Measurements from ENCODE around the gene EEF1A2.

EEF1A2 gene

DNA sequence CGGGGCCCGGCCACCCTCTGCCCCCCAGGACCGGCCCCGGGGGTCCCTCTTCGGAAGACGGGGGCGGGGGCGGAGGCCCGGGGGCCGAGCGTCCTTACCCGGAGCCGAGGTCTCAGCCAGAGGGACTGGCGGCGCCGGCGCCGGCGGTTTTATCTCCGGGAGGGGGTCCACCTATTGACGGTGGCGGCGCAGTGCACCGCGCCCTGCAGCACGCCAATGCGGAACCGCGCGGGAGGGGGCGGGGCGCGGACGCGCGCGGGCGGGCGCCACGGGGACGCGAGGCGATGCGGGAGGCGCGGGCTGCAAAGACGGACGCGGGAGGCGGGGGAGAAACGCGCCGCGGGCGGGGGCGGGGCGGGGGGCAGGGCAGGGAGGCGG is at the start of gene EEF1A2:
TSS of gene EEF1A2 (minus strand) at position 124 of the 378 bp plus-strand sequence. CDS start 1,320 bp downstream, outside the sequence.
- DNase-seq: no peak

DNA sequence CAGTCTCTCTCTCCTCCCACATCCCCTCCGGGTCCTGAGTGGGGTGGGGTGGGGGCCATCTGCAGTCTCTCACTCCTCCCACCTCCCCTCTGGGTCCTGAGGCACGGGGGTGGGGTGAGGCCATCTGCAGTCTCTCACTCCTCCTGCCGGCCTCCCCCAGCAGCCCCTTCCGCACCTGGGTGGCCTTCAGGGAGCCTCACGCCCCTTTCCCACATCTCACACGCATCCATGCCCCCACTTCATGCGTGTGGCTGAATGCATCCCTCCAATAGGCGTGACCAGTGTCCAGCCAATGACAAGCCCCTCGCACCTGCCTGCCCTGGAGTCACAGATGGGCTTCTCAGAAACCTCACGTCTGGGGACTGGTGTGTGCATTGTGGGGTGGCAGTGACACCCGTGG is 49.7 kb upstream of the EEF1A2 start:
- no peak for DNase-seq

DNA sequence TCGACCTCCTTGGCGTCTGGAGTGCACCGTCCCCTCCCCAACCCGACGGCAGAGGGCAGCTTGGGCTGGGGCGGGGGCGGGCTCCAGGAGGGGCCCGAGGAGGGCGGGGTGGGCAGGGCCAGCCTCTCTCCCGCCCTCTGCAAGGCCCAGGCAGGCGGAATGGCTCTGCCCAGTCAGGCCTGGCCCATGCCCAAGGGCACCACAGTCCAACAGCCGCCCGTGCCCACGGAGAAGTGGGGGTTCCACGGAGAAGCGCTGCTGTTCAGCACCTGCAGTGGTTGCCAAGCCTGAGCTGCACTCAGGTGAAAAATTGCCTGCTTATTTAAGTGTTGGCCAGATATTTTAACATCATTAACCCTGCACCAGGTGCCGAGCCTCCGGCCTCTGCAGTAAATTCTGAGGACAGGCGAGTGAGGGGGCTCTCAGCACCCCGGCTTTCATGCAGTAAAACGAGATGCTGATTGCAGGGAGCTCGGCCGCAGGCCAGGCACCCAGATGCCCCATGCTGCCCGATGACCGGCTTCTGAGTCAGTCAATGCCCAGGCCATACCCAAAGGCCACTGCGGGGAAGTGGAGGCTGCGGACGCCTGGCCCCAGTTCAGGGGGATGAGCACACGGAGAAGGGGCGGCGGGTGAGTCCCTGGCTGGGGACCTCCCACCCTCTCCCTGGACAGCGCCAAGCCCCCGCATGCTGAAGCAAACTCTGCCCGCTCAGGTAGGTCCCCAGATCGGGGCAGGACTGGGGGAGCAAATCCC is 49.0 kb upstream of the EEF1A2 start, which contains the start of gene SRMS:
TSS of gene SRMS (minus strand) at position 25 of the 756 bp plus-strand sequence. CDS start 286 bp downstream, outside the sequence.
- no peak for DNase-seq

DNA sequence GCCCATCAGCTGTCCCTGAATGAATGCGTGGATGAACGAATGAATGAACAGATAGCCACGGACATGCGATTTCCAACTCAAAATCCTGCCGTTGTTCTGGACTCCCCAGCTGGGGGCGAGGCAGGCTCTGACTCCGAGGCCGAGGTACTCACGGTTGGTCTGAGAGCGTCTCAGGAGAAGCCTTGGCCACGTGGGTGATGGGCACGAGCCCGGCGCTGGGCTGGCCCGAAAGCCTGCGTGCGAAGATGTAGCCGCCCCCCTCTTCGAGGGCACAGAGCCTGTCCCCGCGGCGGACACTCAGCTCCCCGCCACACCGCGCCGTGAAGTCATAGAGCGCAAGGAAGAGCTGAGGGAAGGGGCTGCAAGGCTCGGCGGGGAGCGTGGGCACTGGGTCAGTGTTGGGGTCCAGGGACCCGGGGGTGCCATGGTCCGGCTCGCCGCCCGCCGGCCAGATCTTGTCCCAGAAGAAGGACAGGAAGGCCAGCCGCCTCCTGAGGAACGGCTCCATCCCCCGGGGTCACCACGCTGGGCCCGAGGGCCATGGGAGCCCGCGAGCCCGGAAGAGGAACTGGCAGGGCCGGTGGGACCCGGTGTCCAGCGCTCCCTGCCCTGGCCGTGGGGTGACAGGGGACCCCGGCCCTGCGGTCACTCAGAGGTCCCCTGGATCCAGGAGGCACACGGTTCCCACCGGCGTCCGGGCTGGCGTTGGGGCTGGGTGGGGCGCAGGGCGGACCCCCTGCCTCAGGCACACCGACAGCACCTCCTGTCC is 48.3 kb upstream of the EEF1A2 start:
- DNase-seq: no peak

DNA sequence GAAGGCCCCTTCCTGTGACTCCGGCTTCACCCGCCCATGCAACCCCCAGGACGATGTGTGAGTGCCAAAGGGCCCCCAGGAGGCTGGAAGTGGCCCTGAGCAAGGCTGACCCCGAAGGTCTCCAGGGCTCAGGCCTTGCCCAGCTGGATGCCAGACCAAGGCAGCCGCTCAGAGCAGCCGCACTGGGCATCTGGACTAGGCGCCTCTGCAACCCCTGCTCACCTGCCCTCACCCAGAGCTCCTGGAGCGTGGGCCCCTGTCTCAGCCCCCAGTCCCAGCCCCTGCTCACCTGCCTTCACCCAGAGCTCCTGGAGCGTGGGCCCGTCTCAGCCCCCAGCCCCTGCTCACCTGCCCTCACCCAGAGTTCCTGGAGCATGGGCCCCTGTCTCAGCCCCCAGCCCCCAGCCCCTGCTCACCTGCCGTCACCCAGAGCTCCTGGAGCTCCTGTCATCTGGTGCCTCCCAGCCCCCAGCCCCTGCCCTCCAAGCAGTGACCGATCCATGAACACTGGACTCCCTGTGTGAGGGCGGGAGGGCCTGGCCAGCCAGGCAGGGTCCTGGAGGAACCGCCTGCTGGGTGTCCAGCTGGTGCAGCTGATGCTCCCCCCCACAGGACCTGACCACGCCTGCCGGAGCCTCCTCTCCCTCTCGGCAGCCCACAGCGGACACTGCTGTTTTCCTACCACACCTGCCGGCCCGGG is 47.5 kb upstream of the EEF1A2 start:
- no peak for DNase-seq

DNA sequence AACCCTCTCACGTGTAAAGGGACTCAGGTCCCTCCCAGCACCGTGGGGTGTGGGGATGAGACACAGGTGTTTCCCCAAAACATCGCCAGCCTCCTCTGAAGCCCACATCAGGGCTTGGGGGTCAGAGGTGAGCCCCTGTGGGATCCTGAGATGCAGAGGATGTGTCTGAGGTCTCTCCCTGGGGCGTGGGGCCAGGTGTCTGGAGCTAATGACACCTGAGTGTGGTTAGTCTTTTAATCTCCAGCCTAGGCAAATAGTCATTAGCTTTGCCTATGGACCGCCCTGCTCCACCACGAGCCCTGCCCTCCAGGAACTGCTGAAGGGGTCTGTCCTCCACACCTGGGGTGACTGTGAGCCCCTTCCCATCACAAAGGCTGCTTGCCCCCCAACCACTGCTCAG is 46.9 kb upstream of the EEF1A2 start:
- no peak for DNase-seq

DNA sequence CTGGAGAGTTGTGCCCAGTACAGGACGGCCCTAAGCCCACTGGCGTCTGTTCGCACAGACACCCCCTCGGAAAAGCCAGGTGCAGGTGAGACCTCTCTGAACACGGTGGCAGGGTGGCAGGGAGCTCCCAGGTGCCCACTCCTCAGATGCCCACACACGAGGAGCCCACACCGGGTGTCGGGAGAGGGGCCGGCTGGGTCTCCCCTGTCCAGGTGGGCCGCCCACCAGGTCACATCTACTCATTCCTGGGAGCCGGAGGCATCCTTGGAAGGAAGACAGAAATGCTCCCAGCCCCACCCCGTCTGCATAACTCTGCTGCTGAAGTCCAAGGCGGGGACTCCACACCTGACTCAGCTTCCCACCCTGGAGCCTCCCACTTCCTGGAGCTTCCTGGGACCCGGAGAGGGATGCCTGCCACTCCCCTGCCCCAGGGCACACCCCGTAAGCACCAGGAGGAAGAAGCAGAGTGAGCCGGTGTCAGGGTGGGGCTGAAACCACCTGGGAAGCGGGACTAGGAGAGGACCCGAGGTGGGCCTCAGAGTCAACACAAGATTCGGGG is 46.2 kb upstream of the EEF1A2 start:
- DNase-seq: no peak

DNA sequence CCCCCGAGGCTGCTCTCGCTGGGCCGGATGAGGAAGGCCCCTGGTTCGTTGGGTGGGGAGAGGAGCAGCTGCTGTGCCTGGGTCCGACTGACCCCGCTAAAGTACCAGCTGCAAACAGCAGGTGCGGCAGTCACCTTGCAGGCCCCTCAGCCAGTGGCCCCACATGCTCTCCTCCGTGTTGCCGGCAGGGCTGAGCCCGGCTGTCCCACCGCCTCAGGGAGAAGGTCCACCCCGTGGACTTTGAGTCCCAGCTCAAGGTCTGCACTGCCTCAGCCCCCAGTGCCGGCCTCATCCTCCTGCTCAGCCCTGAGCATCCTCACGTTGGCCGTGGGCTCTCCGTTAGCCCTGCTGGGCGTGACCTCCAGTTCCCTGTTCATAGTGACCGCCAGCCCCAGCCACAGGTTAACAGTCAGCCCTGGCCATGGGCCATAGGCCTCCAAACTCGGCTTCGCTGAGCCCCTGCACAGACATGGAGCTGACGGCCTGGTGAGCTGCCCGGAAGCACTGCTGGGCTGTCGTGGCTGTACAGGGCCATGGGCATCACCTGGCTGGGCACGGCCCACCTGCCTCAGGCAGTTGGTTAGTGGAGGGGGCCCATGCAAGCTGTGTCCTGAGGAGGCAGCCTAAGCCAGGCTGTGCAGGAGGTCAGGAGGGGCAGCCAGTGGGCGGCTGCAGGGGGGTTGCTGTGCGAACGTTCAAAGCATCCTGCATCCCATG is 45.5 kb upstream of the EEF1A2 start:
- DNase-seq: no peak

DNA sequence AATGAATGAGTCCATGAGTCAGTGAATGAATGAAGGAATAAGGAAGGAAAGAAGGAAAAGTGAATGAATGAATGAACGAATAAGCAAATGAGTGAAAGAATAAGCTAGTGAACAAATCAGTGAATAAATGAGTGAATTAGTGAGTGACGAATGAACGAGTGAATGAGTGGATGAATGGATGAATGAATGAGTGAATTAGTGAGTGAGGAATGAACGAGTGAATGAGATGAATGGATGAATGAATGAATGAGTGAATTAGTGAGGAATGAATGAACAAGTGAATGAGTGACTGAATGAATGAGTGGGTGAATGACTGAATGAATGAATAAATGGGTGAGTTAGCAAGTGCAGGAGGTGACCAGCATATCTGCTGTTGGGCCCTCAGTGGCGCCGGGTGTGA is 44.9 kb upstream of the EEF1A2 start:
- DNase-seq: no peak

DNA sequence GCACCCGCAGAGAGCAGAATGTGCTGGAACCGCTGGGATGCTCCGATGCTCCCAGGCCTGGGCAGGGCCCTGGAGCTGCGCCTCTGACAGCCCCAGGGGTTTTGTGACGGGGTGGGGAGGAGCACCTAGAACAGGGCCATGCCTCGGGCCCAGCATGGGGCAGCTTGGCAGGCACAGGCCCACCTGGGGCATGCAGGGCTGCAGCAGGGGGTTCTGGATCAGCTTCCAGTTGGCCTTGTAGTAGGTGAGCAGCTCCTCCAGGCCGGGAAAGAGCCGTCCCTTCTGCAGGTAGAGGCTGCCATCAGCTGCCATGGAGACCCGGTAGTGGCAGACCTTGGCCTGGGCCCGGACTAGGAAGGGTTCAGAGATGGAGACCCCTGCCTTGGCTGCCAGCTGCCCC is 44.2 kb upstream of the EEF1A2 start:
- no peak for DNase-seq

DNA sequence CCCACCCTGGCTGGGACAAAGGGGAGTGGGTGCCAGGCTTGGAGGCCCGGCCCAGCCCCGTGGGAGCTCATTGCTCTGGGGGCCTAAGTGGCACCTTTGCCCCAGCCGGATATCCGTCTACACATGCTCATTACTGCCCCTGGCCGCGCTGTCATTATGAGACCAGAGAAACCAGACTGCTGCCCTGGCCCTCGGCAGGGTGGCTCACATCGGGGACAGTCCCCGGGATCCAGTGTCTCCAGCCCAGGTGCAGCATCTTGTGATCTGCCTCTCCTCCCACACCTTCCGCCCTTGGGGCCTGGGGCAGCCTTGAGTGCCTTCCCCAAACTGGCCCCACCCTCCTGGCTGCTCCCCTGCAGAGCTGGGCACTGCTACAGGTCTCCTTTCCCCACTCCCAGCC is 43.8 kb upstream of the EEF1A2 start:
- no peak for DNase-seq

DNA sequence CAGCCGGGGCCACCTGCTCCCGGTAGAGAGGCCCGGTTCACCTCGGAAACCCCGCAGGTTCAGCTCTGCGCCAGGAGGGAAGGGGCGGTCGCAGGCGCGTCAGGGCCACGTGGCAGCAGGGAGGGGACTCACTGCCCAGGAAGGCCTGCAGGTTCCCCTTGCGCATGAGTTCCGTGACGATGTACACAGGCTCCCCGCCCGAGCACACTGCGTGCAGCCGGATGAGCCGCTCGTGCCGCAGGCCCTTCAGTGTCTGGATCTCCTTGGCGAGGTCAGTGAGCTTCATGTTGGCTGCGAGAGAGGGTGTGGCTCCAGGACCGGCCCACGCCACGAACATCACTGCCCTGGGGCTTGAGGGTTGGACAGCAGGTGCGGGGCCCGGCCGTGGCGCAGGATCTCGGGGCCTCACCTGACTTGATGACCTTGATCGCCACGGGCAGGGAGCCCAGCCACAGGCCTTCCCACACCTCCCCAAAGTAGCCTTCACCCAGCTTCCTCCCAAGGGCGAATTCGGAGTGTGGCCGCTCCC is 43.2 kb upstream of the EEF1A2 start:
- DNase-seq: no peak

DNA sequence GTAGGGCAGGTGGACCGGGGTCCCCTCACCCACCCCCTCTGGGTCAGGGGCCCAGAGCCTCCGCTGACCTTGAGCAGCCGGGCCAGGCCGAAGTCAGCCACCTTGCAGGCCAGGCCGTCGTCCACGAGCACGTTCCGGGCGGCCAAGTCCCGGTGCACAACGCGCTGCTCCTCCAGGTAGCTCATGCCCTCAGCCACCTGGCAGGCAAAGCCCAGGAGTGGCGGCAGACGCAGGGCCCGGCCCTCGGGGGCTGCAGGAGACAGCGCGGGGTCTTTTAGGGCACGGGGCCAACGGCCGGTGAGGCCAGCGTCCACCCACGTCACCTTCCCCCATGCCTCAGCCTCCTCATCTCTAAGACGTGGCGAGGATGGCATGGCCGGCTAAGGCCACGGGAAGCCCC is 42.5 kb upstream of the EEF1A2 start:
- DNase-seq: no peak

DNA sequence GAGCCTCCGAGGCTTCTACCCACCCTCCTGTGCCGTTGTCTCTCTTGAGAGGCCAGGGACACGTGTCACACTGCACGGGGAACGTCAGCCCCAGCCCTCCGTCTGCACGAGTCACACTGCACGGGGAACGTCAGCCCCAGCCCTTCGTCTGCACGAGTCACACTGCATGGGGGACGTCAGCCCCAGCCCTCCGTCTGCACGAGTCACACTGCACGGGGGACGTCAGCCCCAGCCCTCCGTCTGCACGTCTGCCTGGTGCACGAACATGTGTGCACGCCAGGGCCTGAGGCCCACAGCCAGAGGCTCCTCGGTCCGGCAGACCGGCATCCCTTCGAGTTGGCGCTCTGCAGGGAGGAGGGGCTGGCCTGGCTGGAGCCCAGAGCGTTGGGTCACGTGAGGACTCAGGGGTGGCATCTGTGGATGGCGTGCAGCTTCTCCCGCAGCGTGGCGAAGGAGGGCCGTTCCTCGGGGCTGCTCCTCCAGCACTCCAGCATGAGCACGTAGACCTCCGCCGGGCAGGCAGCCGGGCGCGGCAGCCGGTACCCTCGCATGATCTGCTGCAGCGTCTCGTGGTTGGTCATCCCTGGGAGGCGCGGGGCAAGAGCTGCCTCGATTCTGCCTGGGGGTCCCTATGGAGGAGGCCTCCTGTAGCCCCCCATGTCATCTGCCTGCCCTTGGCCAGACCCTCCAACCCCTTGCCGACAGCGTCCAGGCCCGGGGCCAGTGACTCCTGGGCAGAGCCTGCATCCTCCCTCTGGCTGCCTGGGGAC is 41.7 kb upstream of the EEF1A2 start:
- no peak for DNase-seq

DNA sequence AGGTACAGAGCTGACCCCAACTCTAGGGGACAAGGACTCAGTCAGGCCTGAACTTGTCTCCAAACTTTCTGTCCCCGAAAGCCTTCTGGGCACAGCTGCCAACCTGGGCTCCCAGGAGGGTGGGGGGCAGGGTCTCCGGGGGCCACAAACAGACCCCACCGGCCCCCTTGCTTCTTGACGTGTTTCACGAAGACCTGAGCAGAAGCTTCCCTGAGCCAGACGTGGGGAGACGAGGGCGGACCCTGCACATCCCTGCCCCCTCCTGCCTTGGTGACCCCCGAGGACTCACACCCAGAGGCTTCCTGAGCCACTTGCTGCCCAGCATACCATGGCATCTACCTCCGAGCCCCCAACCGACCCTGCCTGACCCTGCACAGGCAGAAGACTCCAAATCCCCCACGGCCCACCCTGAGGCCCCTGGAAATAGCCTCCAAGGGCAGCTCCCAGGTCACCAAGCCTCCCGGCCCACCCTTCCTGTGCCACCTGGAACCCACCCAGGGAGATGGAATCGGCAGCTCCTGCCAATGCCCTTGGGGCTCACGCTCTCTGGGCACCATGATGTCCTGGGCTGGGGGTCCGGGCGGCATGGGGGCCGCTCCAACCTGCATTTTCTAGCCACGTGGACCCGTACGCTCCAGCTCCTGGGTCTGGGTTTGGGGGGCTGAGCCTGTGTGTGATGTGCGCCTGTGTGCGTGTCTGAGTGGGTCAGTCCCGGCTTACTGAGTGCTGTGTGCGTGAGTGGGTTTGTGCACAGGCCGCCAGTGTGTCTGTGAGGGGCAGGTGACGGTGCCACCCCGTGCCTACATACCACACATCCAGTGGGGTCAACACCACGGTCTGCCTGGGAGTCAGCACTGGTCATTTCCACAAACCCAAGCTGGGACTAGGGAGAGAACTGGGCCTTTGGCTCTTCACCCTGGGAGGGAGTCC is 40.8 kb upstream of the EEF1A2 start:
- DNase-seq: no peak

DNA sequence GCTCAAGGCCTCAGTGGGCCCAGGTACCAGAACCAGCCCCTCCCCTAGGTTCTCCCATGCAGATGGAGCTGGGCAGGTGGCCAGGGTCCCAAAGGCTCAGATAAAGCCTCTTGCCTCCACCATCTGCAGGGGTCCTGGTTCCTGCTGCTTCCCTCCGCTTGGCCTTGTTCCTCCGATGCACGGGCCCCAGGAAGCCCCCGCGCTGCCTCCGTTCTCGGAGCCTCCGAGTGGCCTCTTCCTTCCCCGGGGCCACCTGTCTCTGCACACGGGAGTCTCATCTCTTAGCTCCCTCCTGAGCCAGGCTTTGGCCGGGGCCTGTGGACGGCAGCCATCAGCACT is 40.2 kb upstream of the EEF1A2 start:
- DNase-seq: no peak

DNA sequence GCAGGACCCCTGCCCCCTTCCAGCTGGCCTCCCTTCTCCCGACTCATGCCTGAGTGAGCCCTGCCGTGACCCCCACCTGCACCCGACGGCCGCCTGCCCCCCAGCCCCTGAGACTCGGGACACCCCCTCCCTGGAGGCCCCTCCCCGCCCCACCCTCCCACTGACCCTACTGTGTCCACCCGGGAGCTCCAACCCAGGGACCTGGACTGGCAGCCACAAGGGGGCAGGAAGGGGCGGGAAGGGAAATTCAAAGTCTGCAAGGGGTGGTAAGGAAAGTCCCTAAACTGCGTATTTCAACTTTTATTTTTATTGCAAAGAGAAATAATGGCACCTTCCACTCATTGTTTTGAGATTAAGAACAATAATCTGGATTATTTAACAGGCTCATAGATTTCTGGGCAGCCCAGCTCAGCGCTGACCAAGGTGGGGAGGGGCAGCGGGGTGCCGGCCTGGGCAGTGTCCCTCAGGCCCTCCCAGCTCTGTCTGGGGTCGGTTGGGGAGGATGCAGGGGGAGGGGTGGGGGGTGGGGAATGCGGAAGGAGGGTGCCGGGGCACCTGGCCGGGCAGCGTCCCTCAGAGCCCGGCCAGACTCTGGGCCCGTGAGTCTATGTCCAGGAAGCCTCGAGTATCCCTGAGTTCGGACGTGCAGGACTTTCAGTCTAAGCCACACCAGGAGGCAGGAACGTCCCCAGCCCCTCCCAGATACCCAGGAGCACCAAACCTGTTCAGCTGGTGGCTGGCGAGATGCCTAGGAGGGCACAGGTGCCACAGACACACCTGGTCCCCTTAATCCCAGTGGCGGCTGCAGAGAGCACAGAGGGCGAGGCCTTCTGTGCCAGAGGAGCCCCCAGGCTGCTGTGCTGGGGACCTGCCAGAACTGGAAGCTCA is 39.6 kb upstream of the EEF1A2 start:
- peak; percentile 29 for DNase-seq

DNA sequence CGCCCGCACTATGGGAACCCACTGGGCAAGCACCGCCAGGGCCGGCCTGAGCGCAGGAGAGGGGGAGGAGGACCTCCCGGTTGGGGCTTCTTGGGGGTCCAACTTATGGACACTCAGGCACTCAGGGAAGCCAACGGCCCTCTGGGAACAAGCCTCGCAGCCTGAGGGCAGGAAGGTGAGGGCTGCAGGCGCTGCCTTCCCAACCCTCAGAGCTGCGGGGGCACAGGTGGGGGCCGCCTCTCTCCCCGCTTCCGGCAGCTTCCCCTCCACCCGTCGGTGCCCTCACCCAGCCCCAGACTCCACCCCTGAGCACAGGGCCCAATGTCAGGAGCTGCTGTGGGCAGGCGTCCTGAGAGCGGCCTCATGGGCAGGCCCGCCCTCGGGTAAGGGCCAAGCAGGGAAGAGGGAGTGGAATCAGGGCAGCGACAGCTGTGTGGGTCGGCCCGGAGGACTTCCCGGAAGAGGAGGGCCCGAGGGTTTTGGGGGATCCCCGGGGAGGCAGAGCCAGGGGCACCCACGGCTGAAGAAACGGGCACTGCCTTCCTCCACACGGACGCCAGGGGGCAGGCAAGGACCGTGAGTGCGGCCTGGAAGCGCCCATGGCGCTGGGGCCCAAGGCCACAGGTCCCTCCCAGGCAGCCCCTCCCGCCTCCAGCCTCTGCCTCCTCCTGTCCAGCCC is 38.8 kb upstream of the EEF1A2 start:
- peak; percentile 96 for DNase-seq

DNA sequence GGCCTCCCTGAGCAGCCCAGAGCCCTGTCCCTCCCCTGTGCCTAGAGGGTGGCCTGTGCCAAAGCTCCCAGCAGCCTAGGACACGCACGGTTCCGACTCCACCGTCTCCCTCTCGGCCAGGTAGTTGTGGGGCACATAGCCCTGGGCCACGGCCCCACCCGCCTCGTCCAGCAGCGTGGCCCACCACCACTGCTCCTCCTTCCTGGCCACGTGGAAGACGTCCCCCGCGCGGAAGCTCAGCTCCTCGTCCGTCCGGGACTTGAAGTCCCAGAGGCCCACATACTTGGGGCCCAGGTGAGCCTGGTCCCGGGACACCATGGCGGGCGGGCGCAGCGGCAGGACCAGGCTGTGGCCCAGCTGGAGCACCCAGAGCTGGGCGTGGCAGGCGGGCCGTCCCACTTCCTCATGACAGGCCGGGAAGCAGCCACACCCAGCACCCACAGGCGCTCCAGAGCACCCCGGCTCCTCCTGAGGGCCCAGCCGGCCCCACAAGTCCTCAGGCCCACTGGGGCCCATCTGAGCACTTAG is 38.2 kb upstream of the EEF1A2 start, which contains the start of gene PTK6:
TSS of gene PTK6 (minus strand) at position 380 of the 528 bp plus-strand sequence. CDS start at position 318, 62 bp downstream.
- no peak for DNase-seq

All from HCEC 1CT (cell line).